Erythroblast (primary cell): ENCODE results near the gene ADAM12.

Experiments used
- GATA1 ChIP-seq: IDR thresholded peaks from 2 replicates; pipeline ENCODE4 v1.6.1; 2011; ENCODE audit warnings: low read depth, mild to moderate bottlenecking, control low read depth, low read length, moderate library complexity
- POLR2A ChIP-seq: IDR thresholded peaks from 2 replicates; pipeline ENCODE4 v1.6.1; 2011; ENCODE audit warnings: mild to moderate bottlenecking, low read length

DNA sequence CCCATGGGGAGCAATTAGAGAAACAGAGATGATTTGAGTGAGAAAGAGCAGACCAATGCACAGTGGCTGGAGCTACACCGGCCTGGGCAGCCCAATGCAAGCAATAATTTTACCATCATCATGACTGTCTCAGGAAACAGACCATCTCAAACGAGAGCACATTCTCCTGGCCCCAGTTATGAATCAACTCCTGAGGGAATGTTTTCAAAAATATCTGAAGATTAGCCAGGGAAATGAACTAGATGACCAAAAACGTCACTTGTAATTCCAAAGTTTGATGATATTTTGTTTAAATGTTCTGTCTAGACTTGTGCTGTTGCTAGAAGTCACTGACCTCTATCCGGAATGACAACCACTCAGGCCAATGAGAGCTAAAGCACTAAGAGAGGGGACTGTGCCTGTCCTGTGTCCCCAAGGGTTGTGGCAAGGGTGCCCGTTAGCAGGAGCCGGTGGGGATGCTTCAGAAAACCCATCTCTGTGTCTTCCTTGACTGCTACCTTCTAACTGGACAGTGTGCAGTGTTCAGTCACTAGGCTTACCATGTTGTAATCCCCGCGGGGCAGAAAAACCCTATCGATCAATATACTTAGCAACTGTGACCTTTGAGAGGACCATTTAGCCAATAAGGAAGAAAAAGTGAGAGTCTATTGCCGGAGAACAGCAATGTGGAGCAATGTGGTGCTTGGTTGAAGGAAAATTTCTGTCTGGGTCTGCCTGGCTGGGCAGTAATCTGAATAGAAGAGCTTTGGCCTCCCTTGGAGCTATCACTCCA is 202.4 kb downstream of the ADAM12 start:
- TF ChIP-seq POLR2A: no peak
- no peak for TF ChIP-seq GATA1
